Common myeloid progenitor, CD34-positive (primary cell): ENCODE results near the gene NOSIP.

Source experiments
- CTCF ChIA-PET: fragments of 350-600 bp; sonication (Branson Sonifier 250); formaldehyde crosslinking; loops from one replicate; lab custom pipeline; 2021; ENCODE audit warnings: antibody characterized with exemption; lab: Charles Lee
- POLR2A ChIA-PET: fragments of 350-600 bp; sonication (Branson Sonifier 250); formaldehyde crosslinking; loops from one replicate; lab custom pipeline; 2021; ENCODE audit warnings: antibody characterized with exemption; lab: Charles Lee
- DNase-seq, 3 donors: peaks; one replicate each; pipeline versions ENCODE4 v3.0.0 to v3.0.0-alpha.2; 2013
- H3K27ac ChIP-seq, 2 experiments: 1 replicate in 1 of 2; 2 replicates in 1 of 2; pipeline ENCODE4 v1.7.0; 2013; ENCODE audit warnings: inconsistent platforms in 2 of 2, low read length in 2 of 2, mild to moderate bottlenecking in 2 of 2, low read depth in 1 of 2, moderate library complexity in 1 of 2; ENCODE audit not compliant: severe bottlenecking in 2 of 2, insufficient read depth in 1 of 2, poor library complexity in 1 of 2
- H3K27me3 ChIP-seq, 5 experiments: replicated peaks in 2 of 5; 1 replicate in 3 of 5; 2 replicates in 2 of 5; pipeline versions ENCODE4 v1.6.1 to v1.7.0; 2013; ENCODE audit warnings: low read length in 4 of 5, mild to moderate bottlenecking in 2 of 5, moderate library complexity in 2 of 5, inconsistent platforms in 1 of 5; ENCODE audit not compliant: insufficient read depth in 5 of 5, control insufficient read depth in 4 of 5
- H3K36me3 ChIP-seq, 4 experiments: 1 replicate in 2 of 4; 2 replicates in 2 of 4; pipeline versions ENCODE4 v1.6.1 to v1.7.0; 2013; ENCODE audit warnings: low read length in 3 of 4, control low read depth in 1 of 4, mild to moderate bottlenecking in 1 of 4; ENCODE audit not compliant: control insufficient read depth in 4 of 4, insufficient read depth in 4 of 4
- H3K4me1 ChIP-seq, 4 experiments: 1 replicate in 3 of 4; 2 replicates in 1 of 4; pipeline versions ENCODE4 v1.6.1 to v1.7.1; 2013; ENCODE audit warnings: low read length in 3 of 4, mild to moderate bottlenecking in 3 of 4, control low read depth in 1 of 4, inconsistent platforms in 1 of 4, moderate library complexity in 1 of 4; ENCODE audit not compliant: control insufficient read depth in 4 of 4, insufficient read depth in 4 of 4; ENCODE audit errors: control extremely low read depth in 1 of 4
- H3K4me3 ChIP-seq, 7 experiments: 1 replicate in 4 of 7; 2 replicates in 3 of 7; pipeline versions ENCODE4 v1.5.1 to v1.7.0; 2013; ENCODE audit warnings: mild to moderate bottlenecking in 7 of 7, low read length in 6 of 7, moderate library complexity in 6 of 7, inconsistent platforms in 2 of 7, low read depth in 2 of 7, control low read depth in 1 of 7; ENCODE audit not compliant: insufficient read depth in 4 of 7, control insufficient read depth in 1 of 7; ENCODE audit errors: extremely low read depth in 1 of 7
- H3K9me3 ChIP-seq, 5 experiments: 1 replicate in 4 of 5; 2 replicates in 1 of 5; pipeline versions ENCODE4 v1.6.1 to v1.7.1; 2013; ENCODE audit warnings: low read length in 4 of 5, mild to moderate bottlenecking in 2 of 5, inconsistent platforms in 1 of 5, low read depth in 1 of 5, moderate library complexity in 1 of 5; ENCODE audit not compliant: control insufficient read depth in 4 of 5, insufficient read depth in 2 of 5; ENCODE audit errors: control extremely low read depth in 1 of 5
- WGBS: methylation state at CpG from one replicate; pipeline ENCODE4 v1.1.5; 2013; ENCODE audit not compliant: insufficient coverage; 5-methylcytosine and 5-hydroxymethylcytosine counted together

Gene NOSIP

DNA sequence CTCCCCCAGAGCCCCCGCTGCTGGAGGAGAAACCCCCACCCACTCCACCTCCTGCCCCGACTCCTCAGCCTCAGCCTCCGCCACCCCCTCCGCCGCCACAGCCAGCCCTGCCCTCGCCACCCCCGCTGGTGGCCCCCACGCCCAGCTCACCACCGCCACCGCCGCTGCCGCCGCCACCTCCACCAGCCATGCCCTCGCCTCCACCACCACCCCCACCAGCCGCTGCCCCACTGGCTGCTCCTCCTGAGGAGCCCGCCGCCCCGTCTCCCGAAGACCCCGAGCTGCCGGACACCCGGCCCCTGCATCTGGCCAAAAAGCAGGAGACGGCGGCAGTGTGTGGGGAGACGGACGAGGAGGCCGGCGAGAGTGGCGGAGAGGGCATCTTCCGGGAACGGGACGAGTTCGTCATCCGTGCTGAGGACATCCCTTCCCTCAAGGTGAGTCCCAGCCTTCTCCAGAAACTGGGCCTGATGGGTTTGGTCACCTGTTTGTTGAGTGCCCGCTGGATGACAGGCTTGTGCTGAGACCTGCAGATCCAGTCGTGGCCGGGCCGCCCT lies 21.2 kb upstream of the NOSIP start:
- H3K36me3 ChIP-seq = peaks cover 4 to 82% (median 65%) of the 10 kb centered on the region in 4 experiments
- WGBS = 93% methylated on average over 26 of the region's 38 CpGs
- CTCF ChIA-PET = interaction anchor here (0.5 to 0.6 kb wide), 2 partner anchors 33 to 74 kb away, joined by 3 read pairs; no protein-coding TSS in a partner anchor

DNA sequence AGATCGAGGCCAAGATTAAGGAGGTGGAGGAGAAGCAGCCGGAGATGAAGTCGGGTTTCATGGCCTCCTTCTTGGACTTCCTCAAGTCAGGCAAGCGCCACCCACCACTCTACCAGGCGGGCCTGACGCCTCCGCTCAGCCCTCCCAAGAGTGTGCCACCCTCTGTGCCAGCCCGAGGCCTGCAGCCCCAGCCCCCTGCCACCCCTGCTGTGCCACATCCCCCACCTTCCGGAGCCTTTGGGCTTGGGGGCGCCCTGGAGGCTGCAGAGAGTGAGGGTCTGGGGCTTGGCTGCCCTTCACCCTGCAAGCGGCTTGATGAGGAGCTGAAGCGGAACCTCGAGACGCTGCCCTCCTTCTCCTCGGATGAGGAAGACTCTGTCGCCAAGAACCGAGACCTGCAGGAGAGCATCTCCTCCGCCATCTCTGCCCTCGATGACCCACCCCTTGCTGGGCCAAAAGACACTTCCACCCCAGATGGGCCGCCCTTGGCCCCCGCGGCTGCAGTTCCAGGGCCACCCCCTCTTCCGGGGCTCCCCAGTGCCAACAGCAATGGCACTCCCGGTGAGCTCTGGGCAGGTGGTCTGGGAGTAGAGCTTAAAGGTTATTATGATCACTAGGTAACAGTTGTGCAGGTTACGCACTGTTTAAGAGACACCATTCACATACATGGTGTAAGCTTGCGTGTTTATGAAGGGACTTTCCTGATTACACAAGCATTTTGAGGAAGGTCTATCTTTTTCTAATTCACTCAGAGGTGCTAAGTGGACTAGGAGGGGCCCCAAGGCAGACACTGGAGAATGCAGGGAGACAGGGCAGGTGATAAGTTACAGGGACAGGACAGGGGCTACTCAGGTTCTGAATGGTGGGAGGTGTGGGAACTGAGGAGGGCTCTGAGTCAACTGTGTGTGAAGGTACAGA lies 19.3 kb upstream of the NOSIP start:
- Histone ChIP-seq H3K9me3 (no peaks in the 10 kb centered on the region), H3K4me1 (no peaks in the 10 kb centered on the region), H3K27ac (no peak overlapping the region), H3K36me3 (peaks cover 6 to 86% (median 64%) of the 10 kb centered on the region in 4 experiments), H3K27me3 (no peaks in the 10 kb centered on the region), H3K4me3 (no peak overlapping the region)
- WGBS = 97% methylated on average over 24 of the region's 26 CpGs
- ChIA-PET POLR2A (no interaction called here), CTCF (interaction anchor here (0.6 kb wide), 1 partner anchor 12 kb away, joined by 3 read pairs; no protein-coding TSS in a partner anchor)
- no peak for DNase-seq

More for the DNA sequence above, 21.2 kb upstream of the NOSIP start:
- POLR2A ChIA-PET = no interaction called here
- no peak for DNase-seq
- Histone ChIP-seq H3K27me3 (no peaks in the 10 kb centered on the region), H3K27ac (no peak overlapping the region), H3K4me1 (no peaks in the 10 kb centered on the region), H3K9me3 (no peaks in the 10 kb centered on the region), H3K4me3 (no peak overlapping the region)

DNA sequence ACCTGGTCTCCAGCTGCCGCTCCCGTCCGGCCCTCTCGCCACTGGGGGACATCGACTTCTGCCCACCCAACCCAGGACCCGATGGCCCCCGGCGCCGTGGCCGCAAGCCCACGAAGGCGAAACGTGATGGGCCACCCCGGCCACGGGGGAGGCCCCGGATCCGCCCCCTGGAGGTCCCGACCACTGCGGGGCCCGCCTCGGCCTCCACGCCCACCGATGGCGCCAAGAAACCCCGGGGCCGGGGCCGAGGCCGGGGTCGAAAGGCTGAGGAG lies 17.3 kb upstream of the NOSIP start:
- CTCF ChIA-PET = no interaction called here
- Histone ChIP-seq H3K27ac (no peak overlapping the region), H3K9me3 (no peaks in the 10 kb centered on the region), H3K4me1 (peaks cover 0 to 12% (median 9%) of the 10 kb centered on the region in 4 experiments), H3K27me3 (no peaks in the 10 kb centered on the region), H3K36me3 (peaks cover 6 to 78% (median 58%) of the 10 kb centered on the region in 4 experiments), H3K4me3 (no peak overlapping the region)
- DNase-seq = no peak
- 100% methylated on average over 11 of the region's 29 CpGs for WGBS
- POLR2A ChIA-PET = no interaction called here

DNA sequence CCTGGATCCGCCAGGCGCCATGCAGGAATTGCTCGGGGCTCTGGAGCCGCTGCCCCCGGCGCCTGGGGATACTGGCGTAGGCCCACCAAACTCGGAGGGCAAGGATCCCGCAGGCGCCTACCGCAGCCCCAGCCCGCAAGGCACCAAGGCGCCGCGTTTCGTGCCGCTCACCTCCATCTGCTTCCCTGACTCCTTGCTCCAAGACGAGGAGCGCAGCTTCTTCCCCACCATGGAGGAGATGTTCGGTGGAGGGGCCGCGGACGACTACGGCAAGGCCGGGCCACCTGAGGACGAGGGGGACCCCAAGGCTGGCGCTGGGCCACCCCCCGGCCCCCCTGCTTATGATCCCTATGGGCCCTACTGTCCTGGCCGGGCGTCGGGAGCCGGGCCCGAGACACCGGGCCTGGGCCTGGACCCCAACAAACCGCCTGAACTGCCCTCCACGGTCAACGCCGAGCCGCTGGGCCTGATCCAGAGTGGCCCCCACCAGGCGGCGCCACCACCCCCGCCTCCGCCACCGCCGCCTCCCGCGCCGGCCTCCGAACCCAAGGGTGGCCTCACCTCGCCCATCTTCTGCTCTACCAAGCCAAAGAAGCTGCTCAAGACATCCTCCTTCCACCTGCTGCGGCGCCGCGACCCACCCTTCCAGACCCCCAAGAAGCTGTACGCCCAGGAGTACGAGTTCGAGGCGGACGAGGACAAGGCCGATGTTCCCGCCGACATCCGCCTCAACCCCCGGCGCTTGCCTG lies 16.8 kb upstream of the NOSIP start:
- H3K9me3 ChIP-seq = no peaks in the 10 kb centered on the region

DNA sequence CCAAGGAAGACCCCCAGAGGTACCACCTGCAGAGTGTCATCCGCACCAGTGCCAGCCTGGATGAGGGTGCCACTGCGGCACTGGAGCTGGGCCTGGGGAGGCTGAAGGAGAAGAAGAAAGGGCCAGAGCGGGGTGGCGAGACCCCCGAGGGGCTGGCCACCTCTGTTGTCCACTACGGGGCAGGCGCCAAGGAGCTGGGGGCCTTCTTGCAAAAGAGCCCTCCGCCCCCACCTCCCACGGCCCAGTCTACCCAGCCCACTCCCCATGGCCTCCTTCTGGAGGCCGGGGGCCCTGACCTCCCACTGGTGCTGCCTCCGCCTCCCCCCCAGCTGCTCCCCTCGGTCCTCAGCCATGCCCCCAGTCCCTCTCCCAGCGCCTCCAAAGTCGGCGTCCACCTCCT lies 16.1 kb upstream of the NOSIP start:
- WGBS = 95% methylated on average over 11 of the region's 15 CpGs
- Histone ChIP-seq H3K4me3 (no peak overlapping the region), H3K27me3 (no peaks in the 10 kb centered on the region), H3K27ac (no peak overlapping the region), H3K36me3 (peaks cover 6 to 71% (median 50%) of the 10 kb centered on the region in 4 experiments), H3K9me3 (no peaks in the 10 kb centered on the region), H3K4me1 (peaks cover 0 to 20% (median 16%) of the 10 kb centered on the region in 4 experiments)
- CTCF ChIA-PET = interaction anchor here (1.1 kb wide), 1 partner anchor 76 kb away, joined by 3 read pairs; no protein-coding TSS in a partner anchor
- no peak for DNase-seq
- POLR2A ChIA-PET = interaction anchor here (1.1 kb wide), 1 partner anchor 68 kb away, joined by 3 read pairs; no protein-coding TSS in a partner anchor

More for the DNA sequence above, 16.8 kb upstream of the NOSIP start:
- ChIA-PET POLR2A (interaction anchor here (1.1 kb wide), 1 partner anchor 67 kb away, joined by 3 read pairs; no protein-coding TSS in a partner anchor), CTCF (interaction anchor here (1.1 kb wide), 1 partner anchor 75 kb away, joined by 3 read pairs; no protein-coding TSS in a partner anchor)
- Histone ChIP-seq H3K4me1 (peaks cover 0 to 17% (median 14%) of the 10 kb centered on the region in 4 experiments), H3K27me3 (no peaks in the 10 kb centered on the region), H3K27ac (no peak overlapping the region), H3K36me3 (peaks cover 6 to 78% (median 55%) of the 10 kb centered on the region in 4 experiments), H3K4me3 (no peak overlapping the region)
- 95% methylated on average over 59 of the region's 65 CpGs for WGBS
- no peak for DNase-seq

DNA sequence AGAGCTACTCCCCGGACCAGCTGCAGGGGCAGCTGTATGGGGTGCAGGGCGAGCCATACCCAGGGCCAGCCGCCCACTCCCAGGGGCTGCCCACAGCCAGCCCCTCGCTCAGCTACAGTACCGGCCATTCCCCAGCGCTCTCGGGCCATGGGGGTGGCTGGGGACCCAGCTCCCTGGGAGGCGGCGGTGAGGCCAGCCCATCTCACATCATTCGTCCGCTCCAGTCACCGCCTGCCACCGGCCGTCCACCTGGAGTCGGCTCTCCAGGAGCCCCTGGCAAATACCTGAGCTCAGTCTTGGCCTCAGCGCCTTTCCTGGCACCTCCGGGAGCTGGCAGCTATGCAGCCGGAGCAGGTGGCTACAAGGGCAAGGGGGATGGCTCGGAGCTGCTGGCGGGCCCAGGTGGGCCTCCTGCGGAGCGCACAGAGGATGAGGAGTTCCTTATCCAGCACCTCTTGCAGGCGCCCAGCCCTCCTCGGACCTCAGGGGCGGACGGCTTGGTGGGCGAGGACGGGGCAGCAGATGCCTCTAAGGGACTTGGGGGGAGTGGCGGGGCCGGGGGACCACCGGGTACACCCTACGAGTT lies 15.6 kb upstream of the NOSIP start:
- Histone ChIP-seq H3K36me3 (peaks cover 6 to 67% (median 46%) of the 10 kb centered on the region in 4 experiments), H3K27ac (no peak overlapping the region), H3K27me3 (no peaks in the 10 kb centered on the region), H3K9me3 (no peaks in the 10 kb centered on the region), H3K4me1 (peaks cover 0 to 20% (median 16%) of the 10 kb centered on the region in 4 experiments), H3K4me3 (no peak overlapping the region)
- CTCF ChIA-PET = interaction anchor here (1.0 to 1.1 kb wide), 2 partner anchors 77 to 122 kb away, joined by 3 read pairs; partner anchors contain the start of gene FLT3LG
- POLR2A ChIA-PET = interaction anchor here (1.1 kb wide), 1 partner anchor 68 kb away, joined by 3 read pairs; no protein-coding TSS in a partner anchor
- no peak for DNase-seq
- 97% methylated on average over 22 of the region's 32 CpGs for WGBS
